K562 (cell line): Measurements from ENCODE around the gene HS6ST1. TPM values are rescaled to one million over a fixed set of nuclear protein-coding genes. Genes with fewer than 3 reads are reported as not detected.

Experiments
- L3MBTL2 ChIP-seq: fragments of 450-650 bp; IDR thresholded peaks from 2 replicates; pipeline ENCODE4 v1.6.1; 2016; ENCODE audit warnings: mild to moderate bottlenecking, moderate library complexity
- polyA plus RNA-seq, 8 experiments: library from polyadenylated mRNA; depleted of rRNA in 4 of 8; stranded (reverse) in 5 of 8; unstranded in 3 of 8; fragments of >200 nt; fragmentation: Nextera tagmentation in 2 of 8; fragmentation: Illumina TruSeq in 1 of 8; extraction: Ambion mirVana in 2 of 8; extraction: Trizol in 1 of 8; gene quantifications; 2 replicates each; pipeline versions ENCODE4 v1.2.1 to v1.2.3, GENCODE V29; 2011 to 2014; ENCODE audit warnings: inconsistent platforms in 1 of 8, missing spikeins in 1 of 8
- total RNA-seq, 7 experiments: library from RNA; depleted of rRNA in 6 of 7; stranded (reverse); fragments of >200 nt in 6 of 7; fragmentation: Illumina TruSeq in 2 of 7; extraction: Trizol in 2 of 7; gene quantifications; 2 replicates each; pipeline versions ENCODE4 v1.2.1 to v1.2.3, GENCODE V29; 2011 to 2021; ENCODE audit warnings: low replicate concordance in 1 of 7
- TF ChIP-seq, protein P1 (sequence below), 2 experiments: fragments of 450-650 bp; IDR thresholded peaks; 2 replicates each; pipeline ENCODE4 v1.6.1; 2016; ENCODE audit warnings: mild to moderate bottlenecking in 2 of 2, borderline replicate concordance in 1 of 2, low read depth in 1 of 2, moderate library complexity in 1 of 2
- TF ChIP-seq, protein P2 (sequence below): fragments of 450-650 bp; IDR thresholded peaks from 2 replicates; pipeline ENCODE4 v1.6.1; 2016; ENCODE audit warnings: missing biosample characterization, missing genetic modification characterization
- TF ChIP-seq, protein P3 (sequence below): IDR thresholded peaks from 2 replicates; pipeline ENCODE4 v1.6.1; 2014; ENCODE audit warnings: antibody characterized with exemption

HS6ST1 gene
- total and polyA plus RNA-seq, 9 of the 15 experiments (the other 6 are each of a cell fraction or from before 2014, with no cell fraction given), result 0.06 to 7.4 (median 3.8) TPM

DNA sequence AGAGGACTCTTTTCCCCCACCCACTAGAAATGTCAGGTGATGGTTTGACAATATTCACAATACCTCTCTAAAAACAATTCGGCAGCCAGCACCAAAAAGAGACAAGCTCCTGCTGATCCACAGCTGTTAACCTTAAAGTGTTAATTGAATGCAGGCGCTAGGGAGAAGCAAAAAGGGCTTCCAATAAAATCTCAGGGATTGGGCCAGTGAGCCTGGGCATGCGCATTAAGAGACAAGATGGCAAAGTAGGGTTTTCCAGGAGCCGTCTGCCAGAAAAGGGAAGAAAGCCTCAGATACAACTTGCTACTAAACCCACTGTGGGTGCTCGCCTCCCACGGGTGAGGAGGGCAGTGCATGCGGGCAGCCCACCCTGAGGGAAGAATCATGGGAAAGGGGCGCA lies 98.8 kb downstream of the HS6ST1 start (continued):
- TF ChIP-seq, protein P1, sequence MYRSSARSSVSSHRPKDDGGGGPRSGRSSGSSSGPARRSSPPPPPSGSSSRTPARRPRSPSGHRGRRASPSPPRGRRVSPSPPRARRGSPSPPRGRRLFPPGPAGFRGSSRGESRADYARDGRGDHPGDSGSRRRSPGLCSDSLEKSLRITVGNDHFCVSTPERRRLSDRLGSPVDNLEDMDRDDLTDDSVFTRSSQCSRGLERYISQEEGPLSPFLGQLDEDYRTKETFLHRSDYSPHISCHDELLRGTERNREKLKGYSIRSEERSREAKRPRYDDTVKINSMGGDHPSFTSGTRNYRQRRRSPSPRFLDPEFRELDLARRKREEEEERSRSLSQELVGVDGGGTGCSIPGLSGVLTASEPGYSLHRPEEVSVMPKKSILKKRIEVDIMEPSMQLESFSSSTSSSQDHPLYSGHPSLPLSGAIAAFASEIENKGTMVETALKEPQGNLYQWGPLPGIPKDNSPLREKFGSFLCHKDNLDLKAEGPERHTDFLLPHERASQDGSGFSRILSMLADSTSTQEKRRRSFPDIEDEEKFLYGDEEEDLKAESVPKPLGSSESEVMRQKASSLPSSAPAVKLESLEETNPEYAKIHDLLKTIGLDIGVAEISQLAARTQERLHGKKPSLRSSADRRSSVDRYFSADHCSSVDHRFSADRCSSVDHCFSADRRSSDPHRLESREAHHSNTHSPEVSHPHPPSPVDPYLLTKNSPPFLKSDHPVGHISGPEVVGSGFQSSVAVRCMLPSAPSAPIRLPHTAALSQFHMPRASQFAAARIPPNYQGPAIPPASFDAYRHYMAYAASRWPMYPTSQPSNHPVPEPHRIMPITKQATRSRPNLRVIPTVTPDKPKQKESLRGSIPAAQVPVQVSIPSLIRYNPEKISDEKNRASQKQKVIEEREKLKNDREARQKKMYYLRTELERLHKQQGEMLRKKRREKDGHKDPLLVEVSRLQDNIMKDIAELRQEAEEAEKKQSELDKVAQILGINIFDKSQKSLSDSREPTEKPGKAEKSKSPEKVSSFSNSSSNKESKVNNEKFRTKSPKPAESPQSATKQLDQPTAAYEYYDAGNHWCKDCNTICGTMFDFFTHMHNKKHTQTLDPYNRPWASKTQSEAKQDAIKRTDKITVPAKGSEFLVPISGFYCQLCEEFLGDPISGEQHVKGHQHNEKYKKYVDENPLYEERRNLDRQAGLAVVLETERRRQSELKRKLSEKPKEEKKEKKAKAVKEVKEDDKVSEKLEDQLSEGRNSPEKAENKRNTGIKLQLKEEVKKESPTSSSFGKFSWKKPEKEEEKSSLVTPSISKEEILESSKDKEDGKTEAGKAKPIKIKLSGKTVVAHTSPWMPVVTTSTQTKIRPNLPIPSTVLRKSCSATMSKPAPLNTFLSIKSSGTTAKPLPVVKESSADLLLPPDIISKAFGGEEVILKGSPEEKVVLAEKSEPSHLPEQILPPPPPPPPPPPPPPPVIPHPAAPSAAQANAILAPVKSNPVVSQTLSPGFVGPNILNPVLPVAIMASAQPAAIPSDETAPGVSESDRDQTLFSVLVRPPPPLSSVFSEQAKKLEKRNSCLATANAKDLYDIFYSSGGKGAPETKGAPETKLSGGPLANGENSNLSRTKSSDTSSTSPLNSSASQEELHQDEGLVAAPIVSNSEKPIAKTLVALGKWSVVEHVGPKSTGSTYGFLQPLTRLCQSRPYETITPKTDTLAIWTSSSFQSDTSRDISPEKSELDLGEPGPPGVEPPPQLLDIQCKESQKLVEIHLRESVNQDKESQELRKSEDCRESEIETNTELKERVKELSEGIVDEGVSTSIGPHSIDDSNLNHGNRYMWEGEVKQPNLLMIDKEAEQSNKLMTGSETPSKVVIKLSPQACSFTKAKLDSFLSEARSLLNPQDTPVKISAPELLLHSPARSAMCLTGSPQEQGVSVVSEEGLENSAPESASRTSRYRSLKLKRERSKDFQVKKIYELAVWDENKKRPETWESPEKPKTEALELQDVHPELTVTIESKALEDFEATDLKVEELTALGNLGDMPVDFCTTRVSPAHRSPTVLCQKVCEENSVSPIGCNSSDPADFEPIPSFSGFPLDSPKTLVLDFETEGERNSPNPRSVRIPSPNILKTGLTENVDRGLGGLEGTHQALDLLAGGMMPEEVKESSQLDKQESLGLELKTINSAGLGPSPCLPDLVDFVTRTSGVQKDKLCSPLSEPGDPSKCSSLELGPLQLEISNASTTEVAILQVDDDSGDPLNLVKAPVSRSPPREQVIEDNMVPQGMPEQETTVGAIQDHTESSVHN (IDR thresholded peaks at IDR 0.05; ENCODE audit: borderline replicate concordance in 1 of 2, low read depth in 1 of 2), result no peak
- TF ChIP-seq L3MBTL2, result no peak
- TF ChIP-seq, protein P2, sequence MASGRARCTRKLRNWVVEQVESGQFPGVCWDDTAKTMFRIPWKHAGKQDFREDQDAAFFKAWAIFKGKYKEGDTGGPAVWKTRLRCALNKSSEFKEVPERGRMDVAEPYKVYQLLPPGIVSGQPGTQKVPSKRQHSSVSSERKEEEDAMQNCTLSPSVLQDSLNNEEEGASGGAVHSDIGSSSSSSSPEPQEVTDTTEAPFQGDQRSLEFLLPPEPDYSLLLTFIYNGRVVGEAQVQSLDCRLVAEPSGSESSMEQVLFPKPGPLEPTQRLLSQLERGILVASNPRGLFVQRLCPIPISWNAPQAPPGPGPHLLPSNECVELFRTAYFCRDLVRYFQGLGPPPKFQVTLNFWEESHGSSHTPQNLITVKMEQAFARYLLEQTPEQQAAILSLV (tag), result no peak
- TF ChIP-seq, protein P3, sequence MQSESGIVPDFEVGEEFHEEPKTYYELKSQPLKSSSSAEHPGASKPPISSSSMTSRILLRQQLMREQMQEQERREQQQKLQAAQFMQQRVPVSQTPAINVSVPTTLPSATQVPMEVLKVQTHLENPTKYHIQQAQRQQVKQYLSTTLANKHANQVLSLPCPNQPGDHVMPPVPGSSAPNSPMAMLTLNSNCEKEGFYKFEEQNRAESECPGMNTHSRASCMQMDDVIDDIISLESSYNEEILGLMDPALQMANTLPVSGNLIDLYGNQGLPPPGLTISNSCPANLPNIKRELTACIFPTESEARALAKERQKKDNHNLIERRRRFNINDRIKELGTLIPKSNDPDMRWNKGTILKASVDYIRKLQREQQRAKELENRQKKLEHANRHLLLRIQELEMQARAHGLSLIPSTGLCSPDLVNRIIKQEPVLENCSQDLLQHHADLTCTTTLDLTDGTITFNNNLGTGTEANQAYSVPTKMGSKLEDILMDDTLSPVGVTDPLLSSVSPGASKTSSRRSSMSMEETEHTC, result no peak
